Right lobe of liver (tissue), 4 donors: ENCODE measurements around the gene GCSAML.

Experiments
- CTCF ChIP-seq, 4 donors: fragments of 200-600 bp in 3 of 4; fragments of 450-650 bp in 1 of 4; IDR thresholded peaks; one replicate each; pipeline versions ENCODE4 v1.5.1 to v1.8.0; 2016 to 2022; ENCODE audit warnings: antibody characterized with exemption in 4 of 4, mild to moderate bottlenecking in 2 of 4
- POLR2A ChIP-seq: fragments of 450-650 bp; IDR thresholded peaks from one replicate; pipeline ENCODE4 v1.6.1; 2017; ENCODE audit warnings: antibody characterized with exemption, mild to moderate bottlenecking
- donor health status: DM: no; HTN: no; CAD: no.
- donor health status: DM: no; HTN: no; CAD: no.
- donor health status: DM: no; HTN: yes; CAD: no.

GRCh38 chr1:247613405-247613804 lies 64.5 kb downstream of the GCSAML start:
- TF ChIP-seq CTCF (IDR thresholded peaks at IDR 0.05) (no peak), POLR2A (no peak)
